Breast epithelium (tissue), 3 donors: ENCODE measurements around the gene CTAG1B.
"Not testable (repeated sequence)": the region's sequence is repeated elsewhere in the genome, so short reads cannot be mapped to it uniquely, and the experiment has no call there.

ENCODE experiments used
- POLR2A ChIP-seq: fragments of 450-650 bp; IDR thresholded peaks from one replicate; pipeline ENCODE4 v1.6.1; 2016; ENCODE audit warnings: antibody characterized with exemption, mild to moderate bottlenecking, moderate library complexity
- POLR2AphosphoS5 ChIP-seq, 3 donors: sonication (generic); formaldehyde crosslinking; IDR thresholded peaks; one replicate each; pipeline ENCODE4 v1.6.1; 2017; ENCODE audit warnings: antibody characterized with exemption in 3 of 3
- TF ChIP-seq, protein P1 (sequence below), 3 donors: fragments of 450-650 bp; IDR thresholded peaks; one replicate each; pipeline ENCODE4 v1.5.1; 2016 to 2017; ENCODE audit warnings: antibody characterized with exemption in 3 of 3, mild to moderate bottlenecking in 3 of 3, moderate library complexity in 3 of 3

DNA sequence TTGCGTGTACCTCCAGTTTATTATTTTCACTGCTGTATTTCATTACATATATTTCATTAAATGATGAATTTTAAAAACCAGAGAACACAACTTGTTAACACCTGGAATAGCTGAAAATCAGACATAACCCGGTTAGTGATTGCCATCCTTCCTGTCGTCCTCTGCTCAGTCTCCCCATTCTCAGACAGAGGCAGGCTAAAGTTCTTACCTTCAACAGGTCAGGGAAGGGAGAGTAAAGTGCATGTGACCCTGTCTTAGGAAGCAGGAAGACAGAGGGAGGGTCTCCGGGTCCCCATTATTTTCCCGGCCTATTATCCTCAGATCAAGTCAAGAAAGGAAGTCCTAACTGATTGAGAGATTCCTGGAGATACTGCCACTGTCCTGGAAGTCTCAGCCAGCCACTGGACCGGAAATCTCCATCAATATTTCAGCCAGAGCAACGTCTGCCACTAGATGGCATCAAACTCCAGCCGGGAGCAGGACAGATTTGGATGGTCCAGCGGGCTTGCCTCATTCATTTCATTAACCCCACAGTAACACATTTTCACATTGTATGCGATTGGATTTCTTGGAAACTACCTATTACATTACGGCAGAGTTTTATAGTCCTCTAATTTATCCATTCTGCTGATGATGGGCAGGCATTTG, 1.8 kb upstream of the CTAG1B start:
- not testable (repeated sequence) for TF ChIP-seq POLR2A; POLR2AphosphoS5 (IDR thresholded peaks at IDR 0.05)
- TF ChIP-seq, protein P1, sequence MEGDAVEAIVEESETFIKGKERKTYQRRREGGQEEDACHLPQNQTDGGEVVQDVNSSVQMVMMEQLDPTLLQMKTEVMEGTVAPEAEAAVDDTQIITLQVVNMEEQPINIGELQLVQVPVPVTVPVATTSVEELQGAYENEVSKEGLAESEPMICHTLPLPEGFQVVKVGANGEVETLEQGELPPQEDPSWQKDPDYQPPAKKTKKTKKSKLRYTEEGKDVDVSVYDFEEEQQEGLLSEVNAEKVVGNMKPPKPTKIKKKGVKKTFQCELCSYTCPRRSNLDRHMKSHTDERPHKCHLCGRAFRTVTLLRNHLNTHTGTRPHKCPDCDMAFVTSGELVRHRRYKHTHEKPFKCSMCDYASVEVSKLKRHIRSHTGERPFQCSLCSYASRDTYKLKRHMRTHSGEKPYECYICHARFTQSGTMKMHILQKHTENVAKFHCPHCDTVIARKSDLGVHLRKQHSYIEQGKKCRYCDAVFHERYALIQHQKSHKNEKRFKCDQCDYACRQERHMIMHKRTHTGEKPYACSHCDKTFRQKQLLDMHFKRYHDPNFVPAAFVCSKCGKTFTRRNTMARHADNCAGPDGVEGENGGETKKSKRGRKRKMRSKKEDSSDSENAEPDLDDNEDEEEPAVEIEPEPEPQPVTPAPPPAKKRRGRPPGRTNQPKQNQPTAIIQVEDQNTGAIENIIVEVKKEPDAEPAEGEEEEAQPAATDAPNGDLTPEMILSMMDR (IDR thresholded peaks at IDR 0.05), result not testable (repeated sequence)
